LNCAP (cell line): ENCODE measurements around the gene MORN1.

Experiments used
- CTCF ChIP-seq: fragments of 450-650 bp; IDR thresholded peaks from 2 replicates; pipeline ENCODE4 v1.5.1; 2017; ENCODE audit warnings: mild to moderate bottlenecking

Gene MORN1

GRCh38 chr1:2336499-2336898, 54.9 kb downstream of the MORN1 start:
- no peak for TF ChIP-seq CTCF

- TF ChIP-seq CTCF, result no peak
Observed at GRCh38 chr1:2335721-2336455, 55.5 kb downstream of the MORN1 start.

- no peak for TF ChIP-seq CTCF
Observed at GRCh38 chr1:2334883-2335534, 56.3 kb downstream of the MORN1 start.

- no peak for TF ChIP-seq CTCF
Observed at GRCh38 chr1:2334366-2334765, 57.0 kb downstream of the MORN1 start.

GRCh38 chr1:2331200-2331544, 60.2 kb downstream of the MORN1 start:
- no peak for TF ChIP-seq CTCF

- no peak for TF ChIP-seq CTCF
Observed at GRCh38 chr1:2330519-2331199, 60.7 kb downstream of the MORN1 start.

GRCh38 chr1:2330035-2330434, 61.3 kb downstream of the MORN1 start:
- no peak for TF ChIP-seq CTCF
